ENCODE data around the gene AP5S1.

AP5S1 gene

GRCh38 chr20:3784216-3784853 lies 36.0 kb upstream of the AP5S1 start:
- no peak for TF ChIP-seq BACH2 (CRISPR knock-in tag; IDR thresholded peaks at IDR 0.05; ENCODE audit: borderline replicate concordance)
- no peak for TF ChIP-seq ZNF565 (CRISPR knock-in tag; conservative IDR thresholded peaks at IDR 0.05; ENCODE audit: low read depth)
- TF ChIP-seq ISL1 (CRISPR knock-in tag; IDR thresholded peaks at IDR 0.05), result no peak
- TF ChIP-seq PATZ1 (CRISPR knock-in tag; IDR thresholded peaks at IDR 0.05; ENCODE audit: borderline replicate concordance), result no peak
- no peak for TF ChIP-seq SNAI2 (CRISPR knock-in tag; IDR thresholded peaks at IDR 0.05)

GRCh38 chr20:3784863-3785239 lies 35.5 kb upstream of the AP5S1 start:
- no peak for ATAC-seq
- TF ChIP-seq BACH2 (CRISPR knock-in tag; IDR thresholded peaks at IDR 0.05; ENCODE audit: borderline replicate concordance), result no peak
- no peak for TF ChIP-seq ZNF70 (CRISPR knock-in tag; IDR thresholded peaks at IDR 0.05)

More at GRCh38 chr20:3784216-3784853, 36.0 kb upstream of the AP5S1 start:
- ATAC-seq, result no peak

GRCh38 chr20:3785240-3786125 lies 34.9 kb upstream of the AP5S1 start:
- no peak for ATAC-seq
- TF ChIP-seq TOX (CRISPR knock-in tag; IDR thresholded peaks at IDR 0.05; ENCODE audit: borderline replicate concordance) (no peak), SNAI2 (CRISPR knock-in tag; IDR thresholded peaks at IDR 0.05) (no peak), ZNF8 (CRISPR knock-in tag; IDR thresholded peaks at IDR 0.05) (no peak)

GRCh38 chr20:3786126-3786484 lies 34.2 kb upstream of the AP5S1 start:
- peak; percentile 25; the same call in 2 of the 3 replicates for ATAC-seq
- TF ChIP-seq TCF4 (CRISPR knock-in tag; IDR thresholded peaks at IDR 0.05; ENCODE audit: borderline replicate concordance) (no peak), ISL1 (CRISPR knock-in tag; IDR thresholded peaks at IDR 0.05) (no peak), OSR1 (CRISPR knock-in tag; IDR thresholded peaks at IDR 0.05) (no peak), SNAI2 (CRISPR knock-in tag; IDR thresholded peaks at IDR 0.05) (no peak), ZNF565 (CRISPR knock-in tag; conservative IDR thresholded peaks at IDR 0.05; ENCODE audit: low read depth) (no peak), ZNF70 (CRISPR knock-in tag; IDR thresholded peaks at IDR 0.05) (no peak), PPARA (CRISPR knock-in tag; IDR thresholded peaks at IDR 0.05; ENCODE audit: borderline replicate concordance) (no peak), POU6F1 (CRISPR knock-in tag; IDR thresholded peaks at IDR 0.05; ENCODE audit: borderline replicate concordance, low read depth) (no peak), RARB (CRISPR knock-in tag; IDR thresholded peaks at IDR 0.05) (no peak), ZFP30 (CRISPR knock-in tag; IDR thresholded peaks at IDR 0.05) (no peak), ESRRG (CRISPR knock-in tag; IDR thresholded peaks at IDR 0.05) (no peak), TSHZ2 (CRISPR knock-in tag; IDR thresholded peaks at IDR 0.05) (no peak), CSDC2 (CRISPR knock-in tag; IDR thresholded peaks at IDR 0.05) (no peak), TOX (CRISPR knock-in tag; IDR thresholded peaks at IDR 0.05; ENCODE audit: borderline replicate concordance) (no peak), BACH2 (CRISPR knock-in tag; IDR thresholded peaks at IDR 0.05; ENCODE audit: borderline replicate concordance) (no peak), CSRNP3 (CRISPR knock-in tag; IDR thresholded peaks at IDR 0.05) (no peak), ZC3H10 (CRISPR knock-in tag; IDR thresholded peaks at IDR 0.05) (no peak), ZNF8 (CRISPR knock-in tag; IDR thresholded peaks at IDR 0.05) (no peak)
